GOT3 (cell line): ENCODE results near the gene AKAP13.

Experiments used
- DNase-seq: peaks from one replicate; lab custom pipeline; 2025; ENCODE audit warnings: mixed read lengths; lab: John Stamatoyannopoulos, UW

The AKAP13 gene

GRCh38 chr15:85706779-85707518, 326.5 kb downstream of the AKAP13 start:
- DNase-seq: no peak

- no peak for DNase-seq
Observed at GRCh38 chr15:85707519-85708338, 327.3 kb downstream of the AKAP13 start.

GRCh38 chr15:85708402-85708941, 328.1 kb downstream of the AKAP13 start:
- DNase-seq: no peak

DNA sequence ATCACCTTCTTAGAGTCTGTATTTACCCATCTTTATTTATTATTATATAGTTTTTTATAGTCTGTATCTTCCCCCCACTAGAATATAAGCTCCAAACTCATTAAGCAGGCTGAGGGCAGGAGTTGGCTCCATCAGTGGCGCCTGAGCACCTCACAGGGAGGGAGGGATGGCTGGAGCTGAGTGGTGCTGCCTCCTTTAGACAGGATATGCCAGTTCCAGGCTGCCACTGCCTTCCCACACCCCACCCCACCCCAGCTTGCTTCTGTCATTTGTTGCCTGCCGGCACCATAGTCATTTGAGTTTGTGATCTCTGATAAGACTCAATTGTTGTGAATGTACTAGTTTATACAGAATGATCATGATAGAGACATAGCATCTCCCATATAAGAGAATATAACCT, 328.8 kb downstream of the AKAP13 start:
- no peak for DNase-seq

GRCh38 chr15:85710340-85710842, 330.0 kb downstream of the AKAP13 start:
- no peak for DNase-seq

DNA sequence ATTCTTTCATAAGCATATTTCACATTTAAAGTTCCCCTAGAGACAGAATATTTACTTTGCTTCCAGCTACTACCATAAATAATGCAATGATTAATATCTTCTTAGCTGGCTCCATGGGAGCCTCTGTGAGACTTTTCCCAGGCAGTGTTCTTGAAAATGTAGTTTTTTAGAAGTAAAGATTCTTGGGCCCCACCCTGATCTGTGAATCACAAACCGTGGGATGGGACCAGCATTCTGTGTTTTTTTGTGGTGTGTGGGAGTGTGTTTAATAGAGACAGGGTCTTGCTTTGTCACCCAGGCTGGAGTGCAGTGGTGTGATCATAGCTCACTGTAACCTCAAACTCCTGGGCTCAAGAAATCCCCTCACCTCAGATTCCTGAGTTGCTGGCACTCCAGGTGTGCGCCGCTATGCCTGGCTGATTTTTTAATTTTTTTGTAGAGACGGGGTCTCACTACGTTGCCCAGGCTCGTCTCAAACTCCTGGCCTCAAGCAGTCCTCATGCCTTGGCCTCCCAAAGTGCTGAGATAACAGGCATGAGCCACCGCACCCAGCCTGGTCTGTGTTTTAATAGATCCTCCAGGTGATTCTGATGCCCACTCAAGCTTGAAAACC, 331.3 kb downstream of the AKAP13 start:
- DNase-seq: no peak

- no peak for DNase-seq
Observed at GRCh38 chr15:85716261-85716660, 335.9 kb downstream of the AKAP13 start.

DNA sequence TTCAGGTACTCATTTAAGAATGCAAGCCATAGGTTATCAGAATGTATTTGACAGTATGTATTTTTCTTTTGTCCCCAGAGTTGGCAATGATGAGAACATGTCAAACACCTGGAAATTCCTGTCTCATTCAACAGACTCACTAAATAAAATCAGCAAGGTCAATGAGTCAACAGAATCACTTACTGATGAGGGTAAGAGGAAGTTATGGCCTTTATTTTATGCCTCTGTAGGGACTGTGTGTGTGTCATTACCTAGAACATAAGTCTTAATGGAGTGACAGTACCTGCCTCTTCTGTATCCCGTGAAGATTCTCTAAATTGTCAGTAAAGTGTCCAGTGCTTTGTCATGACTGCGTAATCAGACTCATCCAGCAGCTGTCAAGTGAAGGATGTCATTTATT, 336.8 kb downstream of the AKAP13 start:
- no peak for DNase-seq

GRCh38 chr15:85718271-85718971, 338.0 kb downstream of the AKAP13 start:
- no peak for DNase-seq

DNA sequence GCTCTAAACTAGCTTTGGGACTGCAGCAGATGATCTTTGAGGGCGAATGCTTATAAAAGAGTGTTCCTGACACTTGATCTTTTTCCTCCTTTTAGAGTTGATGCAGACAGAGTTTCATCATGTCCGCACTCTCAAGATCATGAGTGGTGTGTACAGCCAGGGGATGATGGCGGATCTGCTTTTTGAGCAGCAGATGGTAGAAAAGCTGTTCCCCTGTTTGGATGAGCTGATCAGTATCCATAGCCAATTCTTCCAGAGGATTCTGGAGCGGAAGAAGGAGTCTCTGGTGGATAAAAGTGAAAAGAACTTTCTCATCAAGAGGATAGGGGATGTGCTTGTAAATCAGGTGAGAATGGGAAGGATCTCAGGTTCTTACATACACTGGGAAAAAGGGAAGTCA, 338.6 kb downstream of the AKAP13 start:
- no peak for DNase-seq

GRCh38 chr15:85722374-85723152, 342.2 kb downstream of the AKAP13 start:
- no peak for DNase-seq

- DNase-seq: no peak
Observed at GRCh38 chr15:85723960-85724945, 343.9 kb downstream of the AKAP13 start.

DNA sequence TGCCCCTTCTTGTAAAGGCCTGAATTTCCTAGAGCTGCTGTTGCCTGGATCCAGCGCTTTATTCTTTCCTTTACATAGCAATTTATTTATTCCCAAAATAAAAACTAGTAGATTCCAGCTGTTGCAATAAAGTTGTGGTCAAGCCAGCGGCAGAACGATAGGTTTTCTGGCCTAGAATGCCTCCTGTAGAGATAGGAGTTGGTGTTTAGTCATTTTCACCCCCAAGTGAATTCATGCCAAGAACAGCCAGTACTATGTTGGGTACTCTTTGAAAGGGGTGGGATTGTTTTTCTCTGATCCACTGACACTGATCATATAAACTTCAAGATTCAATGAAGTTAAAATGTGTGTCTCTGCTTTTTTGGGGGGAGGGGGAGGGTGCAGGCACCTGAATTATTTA, 344.6 kb downstream of the AKAP13 start:
- no peak for DNase-seq

GRCh38 chr15:85725564-85725963, 345.2 kb downstream of the AKAP13 start:
- DNase-seq: no peak

- no peak for DNase-seq
Observed at GRCh38 chr15:85726454-85726853, 346.1 kb downstream of the AKAP13 start.

GRCh38 chr15:85727068-85727467, 346.7 kb downstream of the AKAP13 start:
- DNase-seq: no peak

- DNase-seq: no peak
Observed at GRCh38 chr15:85730001-85730820, 349.8 kb downstream of the AKAP13 start.

- no peak for DNase-seq
Observed at GRCh38 chr15:85733416-85733815, 353.0 kb downstream of the AKAP13 start.

DNA sequence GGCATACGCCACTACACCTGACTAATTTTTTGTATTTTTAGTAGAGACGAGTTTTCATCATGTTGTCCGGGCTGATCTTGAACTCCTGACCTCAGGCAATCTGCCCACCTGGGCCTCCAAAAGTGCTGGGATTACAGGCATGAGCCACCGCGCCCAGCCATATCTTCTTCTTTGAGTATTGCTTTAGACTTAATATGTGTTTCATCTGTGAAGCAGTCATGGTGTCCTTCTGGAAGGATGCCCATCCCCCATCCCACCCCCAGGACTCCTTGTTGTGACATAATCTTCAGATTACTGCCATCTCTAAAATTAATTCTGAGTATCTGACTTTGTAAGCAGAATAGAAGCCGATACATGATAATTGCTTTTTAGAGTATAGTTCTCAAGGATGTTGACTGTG, 356.7 kb downstream of the AKAP13 start:
- DNase-seq: no peak
